Effector memory CD4-positive, alpha-beta T cell (primary cell): ENCODE data around the gene FSD1L.

Experiments used
- DNase-seq, 3 donors: peaks; one replicate each; pipeline ENCODE4 v3.0.0-alpha.2; 2020
- H3K27ac ChIP-seq: 2 replicates; pipeline ENCODE4 v1.7.0; 2013; ENCODE audit warnings: mild to moderate bottlenecking, low read length, moderate library complexity; ENCODE audit not compliant: insufficient read depth, poor library complexity, severe bottlenecking
- H3K27me3 ChIP-seq: replicated peaks from 2 replicates; pipeline ENCODE4 v1.7.0; 2013; ENCODE audit warnings: mild to moderate bottlenecking, low read length; ENCODE audit not compliant: insufficient read depth, control insufficient read depth, poor library complexity, severe bottlenecking
- H3K36me3 ChIP-seq: 2 replicates; pipeline ENCODE4 v1.7.0; 2013; ENCODE audit warnings: mild to moderate bottlenecking, low read length, moderate library complexity; ENCODE audit not compliant: control insufficient read depth, insufficient read depth
- H3K4me1 ChIP-seq: 2 replicates; pipeline ENCODE4 v1.7.0; 2013; ENCODE audit warnings: low read length, mild to moderate bottlenecking; ENCODE audit not compliant: control insufficient read depth, insufficient read depth, poor library complexity, severe bottlenecking
- H3K4me3 ChIP-seq: 2 replicates; pipeline ENCODE4 v1.7.0; 2013; ENCODE audit warnings: low read length, low read depth, mild to moderate bottlenecking; ENCODE audit not compliant: insufficient read depth, poor library complexity, severe bottlenecking
- H3K9me3 ChIP-seq: 2 replicates; pipeline ENCODE4 v1.7.0; 2013; ENCODE audit warnings: mild to moderate bottlenecking, low read length, moderate library complexity; ENCODE audit not compliant: control insufficient read depth

Gene FSD1L

DNA sequence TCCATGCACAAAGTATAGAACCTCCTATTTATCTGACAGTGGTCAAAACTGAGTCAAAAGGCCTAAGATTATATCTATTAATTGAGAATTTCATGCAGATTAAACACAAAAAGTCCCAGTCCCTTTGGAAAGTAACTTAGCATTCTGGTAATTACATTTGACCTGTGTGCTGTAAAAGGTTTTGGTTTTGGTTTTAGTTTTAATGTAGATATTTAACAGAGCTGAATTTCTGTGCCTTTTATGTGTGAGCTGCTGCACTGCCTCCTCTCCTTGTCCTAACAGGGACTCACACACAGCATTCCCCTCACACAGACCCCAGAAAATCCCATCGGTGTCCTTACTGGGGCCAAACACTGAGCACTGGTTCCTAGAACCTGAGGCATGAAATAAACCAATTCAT lies 31.0 kb upstream of the FSD1L start:
- no peak for DNase-seq
- H3K9me3 ChIP-seq = no peaks in the 10 kb centered on the region
- no peaks in the 10 kb centered on the region for H3K36me3 ChIP-seq
- no peak overlapping the region for H3K4me3 ChIP-seq
- no peaks in the 10 kb centered on the region for H3K27me3 ChIP-seq
- no peaks in the 10 kb centered on the region for H3K4me1 ChIP-seq
- no peak overlapping the region for H3K27ac ChIP-seq

DNA sequence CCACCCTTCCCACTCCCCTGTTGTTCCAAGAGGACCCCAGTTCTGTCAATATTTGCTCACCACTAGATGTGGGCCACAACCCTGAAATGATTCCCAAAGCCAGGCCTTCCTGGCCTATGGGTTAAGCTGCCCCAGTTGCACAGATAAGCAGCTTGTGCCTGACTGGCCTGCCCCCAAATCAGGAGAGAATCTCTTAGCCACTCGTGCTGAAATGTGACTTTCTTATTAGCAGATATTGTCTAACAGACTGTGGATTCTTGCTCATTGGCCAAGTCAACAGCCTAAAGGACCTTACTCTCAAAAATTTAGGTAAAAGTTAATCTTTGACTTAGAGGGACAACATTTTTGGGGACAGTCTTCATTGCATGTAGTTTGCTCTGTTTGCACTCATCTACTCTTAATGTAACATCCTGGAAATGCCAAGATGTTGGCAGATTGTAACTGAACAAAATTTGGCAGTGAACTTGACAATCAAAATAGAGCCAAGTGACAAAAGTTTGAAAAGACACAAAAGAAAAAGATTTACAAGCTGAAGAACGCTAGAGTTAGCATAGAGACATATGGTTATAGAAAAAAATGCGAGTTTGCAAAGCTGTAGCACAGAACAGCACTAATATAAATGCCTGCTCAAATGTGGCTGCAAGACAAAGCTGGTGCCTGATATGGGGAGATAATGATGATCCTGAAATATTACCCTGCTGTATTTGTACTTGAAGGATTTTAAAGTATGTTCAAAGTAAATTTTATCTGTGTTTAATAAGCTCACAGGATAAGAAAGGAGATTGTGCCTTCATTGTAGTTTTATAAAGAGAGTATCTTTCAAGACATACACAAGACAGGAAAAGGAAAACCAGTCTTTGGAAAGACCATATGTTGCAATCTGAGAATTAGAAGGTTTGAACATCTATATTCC lies 29.0 kb upstream of the FSD1L start:
- Histone ChIP-seq H3K27me3 (no peaks in the 10 kb centered on the region), H3K36me3 (no peaks in the 10 kb centered on the region), H3K27ac (no peak overlapping the region), H3K4me3 (no peak overlapping the region), H3K9me3 (no peaks in the 10 kb centered on the region), H3K4me1 (no peaks in the 10 kb centered on the region)
- DNase-seq = no peak

DNA sequence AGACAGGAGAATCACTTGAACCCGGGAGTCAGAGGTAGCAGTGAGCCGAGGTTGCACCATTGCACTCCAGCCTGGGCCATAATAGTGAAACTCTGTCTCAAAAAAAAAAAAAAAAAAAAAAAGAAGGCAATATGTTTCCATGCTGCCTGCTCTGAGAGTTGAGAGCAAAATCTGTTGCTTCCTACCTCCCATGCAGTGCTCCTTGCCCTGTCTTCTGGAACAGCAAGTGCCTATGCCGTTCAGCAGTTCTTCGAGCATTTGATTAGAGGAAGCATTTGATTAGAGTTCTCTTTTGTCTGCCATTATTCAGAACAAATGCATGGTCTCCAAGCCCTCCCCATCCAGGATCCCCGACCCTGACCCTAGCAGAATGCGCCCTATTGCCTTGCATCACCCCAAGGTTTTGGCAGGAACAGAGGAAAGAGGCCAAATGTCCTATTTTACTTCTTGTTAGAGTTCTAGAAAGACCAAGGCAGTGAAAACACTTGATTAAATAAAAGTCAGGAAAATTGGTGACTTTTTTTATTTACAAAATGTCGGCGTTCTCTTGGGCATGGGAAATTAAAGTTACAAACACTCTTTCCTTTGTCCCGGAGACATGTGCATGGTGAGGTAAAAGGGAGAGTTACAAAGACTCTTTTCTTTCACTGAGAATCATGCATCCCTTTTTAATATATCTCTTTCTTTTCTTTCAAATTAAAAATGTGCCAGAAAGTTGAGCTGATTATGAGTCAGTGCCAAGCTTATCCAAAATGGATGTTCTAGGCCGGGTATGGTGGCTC lies 27.8 kb upstream of the FSD1L start:
- Histone ChIP-seq H3K36me3 (no peaks in the 10 kb centered on the region), H3K4me1 (no peaks in the 10 kb centered on the region), H3K27me3 (no peaks in the 10 kb centered on the region), H3K9me3 (no peaks in the 10 kb centered on the region), H3K4me3 (no peak overlapping the region), H3K27ac (no peak overlapping the region)
- DNase-seq = no peak

DNA sequence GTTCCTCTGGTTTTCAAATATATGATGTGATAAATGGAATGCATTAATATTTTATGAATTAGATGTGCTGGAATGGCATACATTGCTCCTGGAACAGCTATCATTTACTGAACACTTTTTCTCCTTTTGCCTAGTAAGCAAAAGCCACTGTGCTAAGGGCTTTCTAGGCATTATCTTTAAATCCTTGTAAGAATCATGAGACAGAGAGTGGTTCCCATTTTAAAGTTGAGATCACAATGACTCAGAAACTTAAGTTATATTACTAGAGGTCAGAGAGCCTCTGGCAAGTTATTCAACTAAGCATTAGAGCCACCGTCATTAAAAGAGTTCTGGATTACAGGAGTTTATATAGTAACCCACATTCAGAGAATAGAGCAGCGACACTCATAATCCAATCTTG lies 26.7 kb upstream of the FSD1L start:
- no peak overlapping the region for H3K4me3 ChIP-seq
- no peaks in the 10 kb centered on the region for H3K4me1 ChIP-seq
- no peaks in the 10 kb centered on the region for H3K36me3 ChIP-seq
- no peak overlapping the region for H3K27ac ChIP-seq
- no peaks in the 10 kb centered on the region for H3K9me3 ChIP-seq
- no peak for DNase-seq
- no peaks in the 10 kb centered on the region for H3K27me3 ChIP-seq

DNA sequence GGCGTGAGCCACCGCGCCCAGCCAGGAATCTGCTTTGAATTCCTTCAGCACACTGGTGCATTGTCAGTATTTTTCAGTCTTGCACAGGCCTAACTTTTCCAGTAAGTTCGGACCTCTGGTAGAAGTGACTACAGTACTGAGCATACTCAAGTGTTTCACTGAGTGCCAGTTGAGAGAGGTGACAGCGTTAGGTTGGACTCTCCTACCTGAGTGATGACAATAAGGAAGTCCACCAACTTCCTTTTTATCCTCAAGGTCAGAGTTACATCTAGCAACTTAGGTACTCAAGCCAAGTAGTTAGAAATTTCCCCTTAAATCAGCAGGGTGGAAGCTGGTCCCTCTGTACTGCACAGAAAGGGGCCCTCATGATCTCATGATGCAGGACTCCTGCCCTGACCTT lies 26.0 kb upstream of the FSD1L start:
- no peaks in the 10 kb centered on the region for H3K36me3 ChIP-seq
- no peaks in the 10 kb centered on the region for H3K27me3 ChIP-seq
- no peak for DNase-seq
- no peak overlapping the region for H3K4me3 ChIP-seq
- no peaks in the 10 kb centered on the region for H3K4me1 ChIP-seq
- H3K27ac ChIP-seq = no peak overlapping the region
- no peaks in the 10 kb centered on the region for H3K9me3 ChIP-seq

DNA sequence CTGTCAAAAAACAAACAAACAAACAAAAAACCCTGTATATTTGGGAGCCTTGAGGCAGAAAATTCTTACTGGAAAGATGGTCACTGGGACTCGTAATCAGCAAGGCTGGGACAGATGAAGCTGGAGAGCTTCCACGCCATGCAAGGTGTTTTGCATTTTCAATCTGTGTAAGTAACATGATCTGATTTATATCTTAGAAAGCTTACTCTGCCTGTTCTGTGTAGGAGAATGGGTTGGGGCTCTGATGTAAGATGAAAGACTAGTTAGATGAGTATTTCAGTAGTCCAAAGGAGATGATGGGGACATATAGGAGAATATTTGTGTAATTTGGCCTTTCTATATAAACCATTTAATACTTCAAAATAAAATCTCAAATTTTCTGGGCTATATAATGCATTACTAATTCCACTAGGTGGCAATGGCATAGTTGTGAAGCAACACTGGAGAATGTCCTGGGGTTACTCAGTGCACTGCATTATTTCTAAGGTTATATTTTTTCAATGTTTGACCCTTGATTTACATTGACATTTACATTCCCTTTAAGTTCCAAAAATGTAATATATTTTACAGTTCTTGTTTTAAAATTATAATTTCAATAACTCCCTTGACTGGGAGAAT lies 21.9 kb upstream of the FSD1L start:
- Histone ChIP-seq H3K9me3 (no peaks in the 10 kb centered on the region), H3K4me1 (no peaks in the 10 kb centered on the region), H3K27me3 (no peaks in the 10 kb centered on the region), H3K36me3 (no peaks in the 10 kb centered on the region), H3K4me3 (no peak overlapping the region), H3K27ac (no peak overlapping the region)
- no peak for DNase-seq

DNA sequence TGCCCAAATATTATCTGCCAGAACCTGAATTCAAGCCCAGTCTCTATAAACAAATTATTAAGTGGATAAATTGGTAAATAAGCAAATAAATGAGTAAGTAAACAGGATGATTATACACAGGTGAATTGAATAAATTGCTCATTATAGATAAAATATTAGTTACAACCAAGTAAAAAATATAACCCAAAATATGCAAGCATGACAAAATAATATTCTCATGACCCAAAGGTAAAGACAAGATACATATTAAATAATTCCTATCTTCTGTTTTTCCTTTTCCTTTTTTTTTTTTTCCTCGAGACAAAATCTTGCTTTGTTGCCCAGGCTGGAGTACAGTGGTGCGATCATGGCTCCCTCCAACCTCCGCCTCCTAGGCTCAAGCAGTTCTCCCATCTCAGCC lies 21.2 kb upstream of the FSD1L start:
- Histone ChIP-seq H3K27me3 (no peaks in the 10 kb centered on the region), H3K27ac (no peak overlapping the region), H3K4me1 (no peaks in the 10 kb centered on the region), H3K9me3 (no peaks in the 10 kb centered on the region), H3K4me3 (no peak overlapping the region), H3K36me3 (no peaks in the 10 kb centered on the region)
- DNase-seq = no peak

DNA sequence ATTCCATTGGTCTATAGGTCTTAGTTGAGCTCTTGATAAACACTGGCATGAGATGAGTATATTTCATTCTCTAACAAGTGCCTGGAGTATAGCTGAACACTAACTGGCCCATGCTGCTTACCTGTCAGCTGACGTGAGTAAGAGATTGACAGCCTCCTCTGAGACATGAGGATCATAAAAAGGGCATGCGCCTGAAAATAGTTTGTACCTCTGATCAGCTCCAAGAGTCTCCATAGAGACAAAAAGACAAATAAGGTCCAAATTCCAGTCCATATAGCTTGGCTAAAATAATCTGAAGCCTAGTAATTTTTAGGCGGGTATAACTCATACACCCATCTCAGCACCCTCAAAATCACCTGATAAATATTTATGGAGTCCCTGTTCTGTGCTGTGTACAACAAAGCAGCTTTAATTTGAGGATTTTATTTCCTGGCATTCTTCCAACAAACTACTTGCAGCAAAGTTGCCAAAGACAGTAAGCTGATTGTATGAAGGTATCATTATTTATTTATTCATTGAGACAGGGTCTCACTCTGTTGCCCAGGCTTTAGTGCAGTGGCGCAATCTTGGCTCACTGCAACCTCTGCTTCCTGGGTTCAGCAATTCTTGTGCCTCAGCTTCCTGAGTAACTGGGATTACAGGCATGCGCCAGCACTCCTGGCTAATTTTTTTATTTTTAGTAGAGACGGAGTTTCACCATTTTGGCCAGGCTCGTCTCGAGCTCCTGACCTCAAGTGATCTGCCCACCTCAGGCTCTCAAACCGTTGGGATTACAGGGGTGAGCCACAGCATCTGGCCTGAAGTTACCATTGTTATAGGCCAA lies 16.2 kb upstream of the FSD1L start:
- Histone ChIP-seq H3K27me3 (no peaks in the 10 kb centered on the region), H3K4me1 (no peaks in the 10 kb centered on the region), H3K36me3 (no peaks in the 10 kb centered on the region), H3K4me3 (no peak overlapping the region), H3K27ac (no peak overlapping the region), H3K9me3 (no peaks in the 10 kb centered on the region)
- DNase-seq = no peak

DNA sequence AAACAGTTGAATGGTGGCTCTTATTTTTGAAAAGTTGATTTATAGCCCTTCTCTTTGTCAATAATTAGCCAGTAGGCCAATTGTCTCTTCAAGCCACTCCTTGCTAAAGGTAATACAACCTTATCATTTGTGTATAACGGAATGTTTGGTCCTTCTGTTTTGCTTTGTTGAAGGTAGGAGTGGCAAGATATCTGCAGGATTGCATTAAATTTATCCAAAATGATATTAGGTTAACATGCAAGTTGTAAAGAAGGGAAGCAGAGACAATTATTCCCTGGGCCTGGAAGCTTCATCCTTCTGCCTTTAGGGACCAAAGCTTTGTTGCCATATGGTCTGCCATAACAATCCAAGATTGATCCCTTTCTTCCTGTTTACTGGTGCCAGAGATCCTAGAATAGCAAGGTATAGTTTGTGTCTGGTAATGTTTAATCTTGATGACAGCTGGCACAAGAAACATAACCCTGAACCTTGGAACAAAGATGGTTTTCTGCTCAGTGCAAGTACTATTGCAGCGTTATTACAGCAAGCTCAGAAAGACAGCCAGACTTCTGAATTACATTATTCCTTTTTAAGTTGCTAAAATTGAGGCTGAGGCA lies 15.5 kb upstream of the FSD1L start:
- Histone ChIP-seq H3K27ac (no peak overlapping the region), H3K4me1 (no peaks in the 10 kb centered on the region), H3K4me3 (no peak overlapping the region), H3K27me3 (no peaks in the 10 kb centered on the region), H3K36me3 (no peaks in the 10 kb centered on the region), H3K9me3 (no peaks in the 10 kb centered on the region)
- DNase-seq = no peak
